Endothelial cell of umbilical vein (primary cell): ENCODE results near the gene TBC1D10A. TPM values are rescaled to one million over a fixed set of nuclear protein-coding genes. Genes with fewer than 3 reads are reported as not detected.

Source experiments
- BruUV-seq: library from RNA; stranded (reverse); fragments of 400-500 nt; replicated peaks from 2 replicates; lab custom pipeline; 2021; lab: Mats Ljungman, UMichigan
- CTCF ChIA-PET: fragments of 300-600, 350-600 bp; sonication (Branson Sonifier 250); formaldehyde crosslinking; loops from one replicate; lab custom pipeline; 2021; ENCODE audit warnings: antibody characterized with exemption, inconsistent platforms; lab: Charles Lee
- POLR2A ChIA-PET: fragments of 300-600, 350-600 bp; sonication (Branson Sonifier 250); formaldehyde crosslinking; loops from one replicate; lab custom pipeline; 2021; ENCODE audit warnings: antibody characterized with exemption, inconsistent platforms; lab: Charles Lee
- DNase-seq: peaks from one replicate; pipeline ENCODE4 v3.0.0-alpha.2; 2011; ENCODE audit warnings: low read depth, low spot score
- FAIRE-seq: peaks from 2 replicates; lab custom pipeline; 2011; peaks lifted over from hg19 to GRCh38; lab: Jason Lieb, UNC
- H2AFZ ChIP-seq: 2 replicates; pipeline ENCODE4 v1.6.0; 2012; ENCODE audit warnings: low read depth, low read length, control low read depth, inconsistent platforms
- H3K27ac ChIP-seq: 2 replicates; pipeline ENCODE4 v1.5.1; 2011; ENCODE audit warnings: low read depth, mild to moderate bottlenecking, control low read depth, low read length, moderate library complexity; ENCODE audit not compliant: insufficient read depth
- H3K27me3 ChIP-seq, 2 experiments: 2 replicates each; pipeline versions ENCODE4 v1.6.0 to v1.6.1; 2011; ENCODE audit warnings: low read length in 2 of 2, mixed read lengths in 1 of 2; ENCODE audit not compliant: control insufficient read depth in 2 of 2, insufficient read depth in 2 of 2
- H3K36me3 ChIP-seq, 2 experiments: 2 replicates in 1 of 2; 3 replicates in 1 of 2; pipeline ENCODE4 v1.5.1; 2011; ENCODE audit warnings: low read length in 2 of 2, mild to moderate bottlenecking in 1 of 2, moderate library complexity in 1 of 2; ENCODE audit not compliant: control insufficient read depth in 2 of 2, insufficient read depth in 2 of 2; ENCODE audit errors: extremely low read depth in 1 of 2
- H3K4me1 ChIP-seq: 3 replicates; pipeline ENCODE4 v1.5.1; 2011; ENCODE audit warnings: mild to moderate bottlenecking, low read length; ENCODE audit not compliant: control insufficient read depth, insufficient read depth; ENCODE audit errors: extremely low read depth
- H3K4me2 ChIP-seq: 2 replicates; pipeline ENCODE4 v1.6.1; 2011; ENCODE audit warnings: low read length, control low read depth, mixed read lengths; ENCODE audit not compliant: insufficient read depth
- H3K4me3 ChIP-seq, 3 experiments: fragments of 200-600 bp in 1 of 3; sonication (generic), shearing (Covaris generic) in 1 of 3; replicated peaks in 1 of 3; 2 replicates each; pipeline ENCODE4 v1.5.1; 2011 to 2016; ENCODE audit warnings: control low read depth in 3 of 3, low read length in 3 of 3, mild to moderate bottlenecking in 2 of 3, inconsistent platforms in 1 of 3, low read depth in 1 of 3, moderate library complexity in 1 of 3; ENCODE audit not compliant: insufficient read depth in 1 of 3
- H3K79me2 ChIP-seq: 2 replicates; pipeline ENCODE4 v1.6.0; 2012; ENCODE audit warnings: low read length, inconsistent platforms; ENCODE audit not compliant: control insufficient read depth, insufficient read depth
- H3K9ac ChIP-seq: replicated peaks from 2 replicates; pipeline ENCODE3; 2011; ENCODE audit warnings: low read length, control low read depth; ENCODE audit not compliant: insufficient read depth; ENCODE audit errors: extremely low read depth
- H3K9me1 ChIP-seq: replicated peaks from 3 replicates; pipeline ENCODE4 v1.6.0; 2011; ENCODE audit warnings: mild to moderate bottlenecking, low read length; ENCODE audit not compliant: control insufficient read depth, insufficient read depth; ENCODE audit errors: extremely low read depth
- H3K9me3 ChIP-seq: replicated peaks from 2 replicates; pipeline ENCODE4 v1.5.1; 2012; ENCODE audit warnings: low read length, inconsistent platforms; ENCODE audit not compliant: control insufficient read depth, insufficient read depth
- H4K20me1 ChIP-seq: replicated peaks from 2 replicates; pipeline ENCODE3; 2011; ENCODE audit warnings: mild to moderate bottlenecking, low read length; ENCODE audit not compliant: control insufficient read depth, insufficient read depth; ENCODE audit errors: extremely low read depth
- EZH2 ChIP-seq: IDR thresholded peaks from 2 replicates; pipeline ENCODE4 v1.6.1; 2012; ENCODE audit warnings: borderline replicate concordance, low read depth, mild to moderate bottlenecking, moderate library complexity, low read length, inconsistent platforms; ENCODE audit not compliant: severe bottlenecking
- FOS ChIP-seq: IDR thresholded peaks from 2 replicates; pipeline ENCODE4 v1.6.1; 2011; ENCODE audit warnings: mild to moderate bottlenecking, low read length, moderate library complexity, borderline replicate concordance; ENCODE audit not compliant: insufficient read depth
- GATA2 ChIP-seq: IDR thresholded peaks from 2 replicates; pipeline ENCODE4 v1.7.0; 2011; ENCODE audit warnings: low read depth, mild to moderate bottlenecking, moderate library complexity, mixed read lengths, low read length; ENCODE audit not compliant: insufficient read length, insufficient read depth
- JUN ChIP-seq: IDR thresholded peaks from 2 replicates; pipeline ENCODE4 v1.6.1; 2011; ENCODE audit warnings: borderline replicate concordance, low read depth; ENCODE audit not compliant: insufficient read length, insufficient read depth
- MYC ChIP-seq: IDR thresholded peaks from one replicate; pipeline ENCODE4 v1.6.1; 2011; ENCODE audit warnings: mild to moderate bottlenecking, low read depth, low read length
- POLR2A ChIP-seq: IDR thresholded peaks from 2 replicates; pipeline ENCODE4 v1.6.1; 2012; ENCODE audit warnings: low read depth, mild to moderate bottlenecking, control low read depth, low read length
- POLR2AphosphoS5 ChIP-seq: IDR thresholded peaks from 2 replicates; pipeline ENCODE4 v1.6.1; 2012; ENCODE audit warnings: low read depth, mild to moderate bottlenecking, control low read depth, low read length, moderate library complexity; ENCODE audit not compliant: insufficient read depth
- dilution Hi-C: fragments of 300-500 bp; cut with MboI; formaldehyde crosslinking; loops from one replicate; pipeline ENCODE4 v1.15.0; 2019; ENCODE audit warnings: low sequenced_read_pairs; ENCODE audit not compliant: extremely low pct_ligation_motif_present
- intact Hi-C: fragments of 100-400 bp; cut with micrococcal nuclease; formaldehyde crosslinking; loops from one replicate; pipeline ENCODE4 v1.10.0; 2022
- polyA plus RNA-seq, 4 experiments: library from polyadenylated mRNA; depleted of rRNA in 3 of 4; stranded (reverse) in 3 of 4; unstranded in 1 of 4; fragments of >200 nt; gene quantifications; 2 replicates each; pipeline versions ENCODE4 v1.2.1 to v1.2.3, GENCODE V29; 2011 to 2012; ENCODE audit warnings: missing spikeins in 1 of 4
- total RNA-seq: library from RNA; stranded (reverse); gene quantifications from 2 replicates; pipeline ENCODE4 v1.2.3, GENCODE V29; 2021
- TF ChIP-seq, protein P1 (sequence below): IDR thresholded peaks from 2 replicates; pipeline ENCODE4 v1.6.1; 2011; ENCODE audit not compliant: insufficient read depth, insufficient read length
- TF ChIP-seq, protein P2 (sequence below), 2 donors: IDR thresholded peaks; 1 replicate in 1 of 2; 2 replicates in 1 of 2; pipeline ENCODE4 v1.5.1; 2011; ENCODE audit warnings: low read length in 2 of 2, mild to moderate bottlenecking in 2 of 2, moderate library complexity in 2 of 2, control low read depth in 1 of 2, inconsistent platforms in 1 of 2, low read depth in 1 of 2; ENCODE audit not compliant: insufficient read depth in 1 of 2; ENCODE audit errors: extremely low read depth in 1 of 2

The TBC1D10A gene
- total and polyA plus RNA-seq, 2 donors (not counting 3 experiments of a cell fraction or from before 2014, with no cell fraction given): 10.0 to 11.9 TPM

DNA sequence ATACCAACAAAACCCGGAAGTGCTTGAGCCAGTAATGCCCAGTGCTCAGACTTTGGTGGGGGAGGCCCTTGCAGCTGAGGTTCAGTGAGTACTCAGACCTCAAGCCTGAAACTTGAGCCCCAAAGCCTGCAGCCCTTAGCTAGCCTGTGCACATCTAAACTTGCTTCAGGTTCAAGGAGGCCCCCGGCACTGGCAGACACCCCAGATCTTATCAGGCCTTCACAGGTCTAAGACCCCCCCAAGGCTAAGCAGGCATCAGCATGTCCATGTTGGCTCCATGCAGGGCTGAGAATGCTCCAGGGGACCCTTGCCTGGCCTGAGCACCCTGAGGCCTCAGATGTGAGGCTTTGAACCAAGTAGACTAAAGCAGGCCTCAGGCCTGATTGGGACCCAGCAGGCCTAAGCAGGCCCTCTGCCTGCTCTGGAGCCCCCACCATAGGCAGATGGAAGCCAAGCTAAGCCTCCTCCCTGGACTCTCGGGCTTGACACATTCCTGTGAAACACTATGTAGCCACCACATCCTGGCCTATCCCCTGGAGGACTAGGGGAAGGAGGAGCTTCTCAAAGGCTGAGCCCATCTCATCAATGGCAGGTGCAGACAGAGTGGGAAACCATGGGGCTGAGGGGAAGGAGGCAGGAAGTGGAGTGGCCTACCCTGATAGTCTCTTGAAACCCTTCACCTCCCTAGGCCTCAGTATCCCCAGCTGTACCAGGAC is 36.2 kb downstream of the TBC1D10A start:
- H3K36me3 ChIP-seq: peaks cover 0 to 12% of the 10 kb centered on the region in 2 experiments
- ChIA-PET POLR2A (interaction anchor here (0.6 to 1.8 kb wide), 8 partner anchors 13 to 82 kb away, joined by 3 to 9 read pairs (median 4); partner anchors contain the start of genes CCDC157, SF3A1 and TBC1D10A), CTCF (interaction anchor here (0.6 to 4.4 kb wide), 17 partner anchors 9 to 101 kb away, joined by 3 to 164 read pairs (median 7); partner anchors contain the start of genes CCDC157, RNF215, SF3A1 and TBC1D10A)
- no peak overlapping the region for H3K4me3 ChIP-seq
- TF ChIP-seq POLR2A (peak; percentile 44), MYC (no peak)
- H3K27me3 ChIP-seq: no peaks in the 10 kb centered on the region
- H3K4me1 ChIP-seq: peaks cover 28% of the 10 kb centered on the region
- no peaks in the 10 kb centered on the region for H4K20me1 ChIP-seq
- dilution Hi-C loops: no loop called here
- peak; percentile 15 for DNase-seq
- H3K9me3 ChIP-seq: no peaks in the 10 kb centered on the region
- no TSS peak for BruUV-seq
- H3K4me2 ChIP-seq: peak overlapping the region; percentile 37
- no peak for FAIRE-seq
- peak overlapping the region; percentile 11 for H3K9ac ChIP-seq
- H2AFZ ChIP-seq: peak overlapping the region; percentile 16
- intact Hi-C loops: loop anchor here (1.0 kb wide), 1 partner anchor 15 kb away; no protein-coding TSS in a partner anchor
- peak overlapping the region; percentile 51 for H3K27ac ChIP-seq
- no peaks in the 10 kb centered on the region for H3K9me1 ChIP-seq
- H3K79me2 ChIP-seq: no peaks in the 10 kb centered on the region

DNA sequence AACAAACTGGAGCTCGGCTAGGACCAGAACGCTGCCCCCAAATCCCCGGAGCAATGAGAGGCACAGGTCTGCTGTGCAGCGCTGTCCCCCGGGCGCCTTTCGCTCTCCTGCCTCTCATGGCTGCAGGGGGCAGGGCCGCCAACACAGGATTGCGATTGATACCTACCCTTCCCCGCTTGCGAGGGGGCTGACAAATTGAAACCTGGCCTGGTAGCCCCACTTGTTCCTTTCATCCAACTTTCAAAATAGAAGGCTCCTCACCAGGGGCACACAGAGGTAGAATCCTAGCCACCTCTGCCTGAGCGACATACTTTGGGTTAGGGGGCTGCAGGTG is 36.8 kb downstream of the TBC1D10A start:
- Histone ChIP-seq H3K9me3 (no peaks in the 10 kb centered on the region), H3K27ac (peak overlapping the region; percentile 51), H3K9ac (peak overlapping the region; percentile 4), H3K4me1 (peaks cover 28% of the 10 kb centered on the region), H3K27me3 (no peaks in the 10 kb centered on the region), H3K4me3 (peak overlapping the region in 1 of 3 experiments; percentile 7), H3K79me2 (no peaks in the 10 kb centered on the region), H4K20me1 (no peaks in the 10 kb centered on the region), H3K4me2 (peak overlapping the region; percentile 37), H3K36me3 (peaks cover 0 to 17% of the 10 kb centered on the region in 2 experiments), H2AFZ (peak overlapping the region; percentile 14), H3K9me1 (no peaks in the 10 kb centered on the region)
- dilution Hi-C loops (no loop called here), intact Hi-C loops (loop anchor here (1.0 kb wide), 1 partner anchor 36 kb away; the partner anchor contains the start of gene TBC1D10A)
- FAIRE-seq: no peak
- CTCF ChIA-PET: interaction anchor here (0.6 to 4.4 kb wide), 9 partner anchors 9 to 101 kb away, joined by 3 to 164 read pairs (median 4); partner anchors contain the start of genes RNF215 and TBC1D10A
- no TSS peak for BruUV-seq
- no peak for DNase-seq
- POLR2A ChIA-PET: interaction anchor here (1.1 to 1.8 kb wide), 4 partner anchors 12 to 81 kb away, joined by 3 to 7 read pairs (median 5); partner anchors contain the start of genes CCDC157 and SF3A1
- no peak for TF ChIP-seq POLR2A
- TF ChIP-seq EZH2: no peak
- TF ChIP-seq GATA2: no peak
- TF ChIP-seq, protein P1, sequence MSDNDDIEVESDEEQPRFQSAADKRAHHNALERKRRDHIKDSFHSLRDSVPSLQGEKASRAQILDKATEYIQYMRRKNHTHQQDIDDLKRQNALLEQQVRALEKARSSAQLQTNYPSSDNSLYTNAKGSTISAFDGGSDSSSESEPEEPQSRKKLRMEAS: no peak
- no peak for TF ChIP-seq JUN
- TF ChIP-seq, protein P2, sequence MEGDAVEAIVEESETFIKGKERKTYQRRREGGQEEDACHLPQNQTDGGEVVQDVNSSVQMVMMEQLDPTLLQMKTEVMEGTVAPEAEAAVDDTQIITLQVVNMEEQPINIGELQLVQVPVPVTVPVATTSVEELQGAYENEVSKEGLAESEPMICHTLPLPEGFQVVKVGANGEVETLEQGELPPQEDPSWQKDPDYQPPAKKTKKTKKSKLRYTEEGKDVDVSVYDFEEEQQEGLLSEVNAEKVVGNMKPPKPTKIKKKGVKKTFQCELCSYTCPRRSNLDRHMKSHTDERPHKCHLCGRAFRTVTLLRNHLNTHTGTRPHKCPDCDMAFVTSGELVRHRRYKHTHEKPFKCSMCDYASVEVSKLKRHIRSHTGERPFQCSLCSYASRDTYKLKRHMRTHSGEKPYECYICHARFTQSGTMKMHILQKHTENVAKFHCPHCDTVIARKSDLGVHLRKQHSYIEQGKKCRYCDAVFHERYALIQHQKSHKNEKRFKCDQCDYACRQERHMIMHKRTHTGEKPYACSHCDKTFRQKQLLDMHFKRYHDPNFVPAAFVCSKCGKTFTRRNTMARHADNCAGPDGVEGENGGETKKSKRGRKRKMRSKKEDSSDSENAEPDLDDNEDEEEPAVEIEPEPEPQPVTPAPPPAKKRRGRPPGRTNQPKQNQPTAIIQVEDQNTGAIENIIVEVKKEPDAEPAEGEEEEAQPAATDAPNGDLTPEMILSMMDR (IDR thresholded peaks at IDR 0.05; ENCODE audit: extremely low read depth in 1 of 2, insufficient read depth in 1 of 2, low read depth in 1 of 2, low read length in 2 of 2): no peak
- no peak for TF ChIP-seq MYC
- no peak for TF ChIP-seq FOS
- TF ChIP-seq POLR2AphosphoS5: no peak
